C4-2B (cell line): Measurements from ENCODE around the gene HLA-DMA.

Experiments used
- ZFX ChIP-seq: fragments of 450-650 bp; IDR thresholded peaks from 2 replicates; pipeline ENCODE4 v1.6.1; 2017
- TF ChIP-seq, protein P1 (sequence below): fragments of 450-650 bp; conservative IDR thresholded peaks from 2 replicates; pipeline ENCODE4 v1.5.1; 2017; ENCODE audit warnings: mild to moderate bottlenecking

DNA sequence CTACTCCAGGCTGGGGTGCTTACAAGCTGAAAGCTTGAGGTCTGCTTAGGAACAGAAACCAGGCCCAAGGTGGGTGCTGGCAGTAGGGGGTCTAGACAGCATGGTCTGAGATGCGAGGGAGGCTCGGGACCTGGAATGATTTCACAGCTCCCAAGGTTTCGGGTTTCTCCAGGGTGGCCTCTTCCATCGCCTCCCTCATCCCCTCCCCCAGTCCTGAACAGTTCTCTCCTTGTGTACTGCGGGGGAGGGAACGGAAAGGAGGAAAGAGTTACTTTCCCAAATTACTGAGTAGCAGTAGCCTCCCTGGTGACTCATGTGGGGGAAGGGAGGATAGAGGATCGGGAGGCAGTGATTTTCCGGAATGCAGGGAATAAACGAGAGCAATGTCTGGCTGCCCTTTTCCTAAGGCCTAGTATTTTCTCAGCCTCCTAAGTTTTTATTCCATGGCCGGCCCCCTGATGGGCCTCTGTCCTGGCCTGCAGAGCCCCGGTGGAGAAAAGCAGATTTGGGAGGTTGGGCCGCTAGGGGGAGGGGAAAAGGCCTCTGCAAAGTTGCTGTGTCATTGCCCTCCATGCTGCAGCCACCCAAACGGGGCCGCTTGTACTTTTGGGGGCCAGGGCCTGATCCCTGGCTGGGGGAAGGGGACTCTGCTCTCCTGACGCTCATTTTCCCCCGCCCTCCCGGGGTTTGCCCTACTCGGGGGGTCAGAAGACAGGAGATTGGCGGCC lies 17.0 kb upstream of the HLA-DMA start:
- TF ChIP-seq, protein P1, sequence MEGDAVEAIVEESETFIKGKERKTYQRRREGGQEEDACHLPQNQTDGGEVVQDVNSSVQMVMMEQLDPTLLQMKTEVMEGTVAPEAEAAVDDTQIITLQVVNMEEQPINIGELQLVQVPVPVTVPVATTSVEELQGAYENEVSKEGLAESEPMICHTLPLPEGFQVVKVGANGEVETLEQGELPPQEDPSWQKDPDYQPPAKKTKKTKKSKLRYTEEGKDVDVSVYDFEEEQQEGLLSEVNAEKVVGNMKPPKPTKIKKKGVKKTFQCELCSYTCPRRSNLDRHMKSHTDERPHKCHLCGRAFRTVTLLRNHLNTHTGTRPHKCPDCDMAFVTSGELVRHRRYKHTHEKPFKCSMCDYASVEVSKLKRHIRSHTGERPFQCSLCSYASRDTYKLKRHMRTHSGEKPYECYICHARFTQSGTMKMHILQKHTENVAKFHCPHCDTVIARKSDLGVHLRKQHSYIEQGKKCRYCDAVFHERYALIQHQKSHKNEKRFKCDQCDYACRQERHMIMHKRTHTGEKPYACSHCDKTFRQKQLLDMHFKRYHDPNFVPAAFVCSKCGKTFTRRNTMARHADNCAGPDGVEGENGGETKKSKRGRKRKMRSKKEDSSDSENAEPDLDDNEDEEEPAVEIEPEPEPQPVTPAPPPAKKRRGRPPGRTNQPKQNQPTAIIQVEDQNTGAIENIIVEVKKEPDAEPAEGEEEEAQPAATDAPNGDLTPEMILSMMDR, result no peak
- peak; percentile 74 for TF ChIP-seq ZFX
